ENCODE measurements around the gene NGDN.

The NGDN gene

GRCh38 chr14:23469906-23470403 lies 452 bp downstream of the NGDN start:
- H3K4me3 ChIP-seq, result peak overlapping the region; percentile 80
- H3K9me3 ChIP-seq, result 0 out of 2 replicates have a peak, but pooled peaks cover 5% of the 10 kb centered on the region
- in situ Hi-C loops (cut with MboI; ENCODE audit: low sequenced_read_pairs), result no loop called here
- no peaks in the 10 kb centered on the region for H3K27me3 ChIP-seq (ENCODE audit: low read depth)
- no peak for DNase-seq (ENCODE audit: low spot score in 2 of 2)
- H3K36me3 ChIP-seq (replicated peaks), result peaks cover 35% of the 10 kb centered on the region
- H3K4me1 ChIP-seq, result peaks cover 4% of the 10 kb centered on the region; the same call in 1 of the 2 replicates

GRCh38 chr14:23470947-23471346 lies 1.4 kb downstream of the NGDN start:
- no peaks in the 10 kb centered on the region for H3K27me3 ChIP-seq (ENCODE audit: low read depth)
- no peak overlapping the region for H3K4me3 ChIP-seq
- 0 out of 2 replicates have a peak, but pooled peaks cover 5% of the 10 kb centered on the region for H3K9me3 ChIP-seq
- no peak for DNase-seq (ENCODE audit: low spot score in 2 of 2)
- peaks cover 4% of the 10 kb centered on the region; the same call in 1 of the 2 replicates for H3K4me1 ChIP-seq
- in situ Hi-C loops (cut with MboI; ENCODE audit: low sequenced_read_pairs), result no loop called here
- H3K36me3 ChIP-seq (replicated peaks), result peaks cover 45% of the 10 kb centered on the region

- in situ Hi-C loops (cut with MboI; ENCODE audit: low sequenced_read_pairs), result no loop called here
- no peak overlapping the region for H3K4me3 ChIP-seq
- H3K36me3 ChIP-seq (replicated peaks), result peaks cover 58% of the 10 kb centered on the region
- no peaks in the 10 kb centered on the region for H3K9me3 ChIP-seq
- DNase-seq (ENCODE audit: low spot score in 2 of 2), result peak; percentile 43 to 73
- H3K4me1 ChIP-seq, result no peaks in the 10 kb centered on the region
- H3K27me3 ChIP-seq (ENCODE audit: low read depth), result no peaks in the 10 kb centered on the region
Measured at GRCh38 chr14:23478109-23478759, 8.7 kb downstream of the NGDN start.

GRCh38 chr14:23481362-23481970 lies 12.0 kb downstream of the NGDN start:
- peaks cover 33% of the 10 kb centered on the region for H3K36me3 ChIP-seq (replicated peaks)
- in situ Hi-C loops (cut with MboI; ENCODE audit: low sequenced_read_pairs), result loop anchor here (5.0 kb wide), 1 partner anchor 81 kb away; no protein-coding TSS in a partner anchor
- no peaks in the 10 kb centered on the region for H3K4me1 ChIP-seq
- no peaks in the 10 kb centered on the region for H3K9me3 ChIP-seq
- H3K27me3 ChIP-seq (ENCODE audit: low read depth), result no peaks in the 10 kb centered on the region
- DNase-seq (ENCODE audit: low spot score in 2 of 2), result peak in 1 of 2 experiments; percentile 29
- no peak overlapping the region for H3K4me3 ChIP-seq

GRCh38 chr14:23481979-23482822 lies 12.7 kb downstream of the NGDN start:
- DNase-seq (ENCODE audit: low spot score in 2 of 2), result no peak
- in situ Hi-C loops (cut with MboI; ENCODE audit: low sequenced_read_pairs), result loop anchor here (5.0 kb wide), 1 partner anchor 80 kb away; no protein-coding TSS in a partner anchor
- H3K9me3 ChIP-seq, result no peaks in the 10 kb centered on the region
- H3K27me3 ChIP-seq (ENCODE audit: low read depth), result no peaks in the 10 kb centered on the region
- H3K36me3 ChIP-seq (replicated peaks), result peaks cover 27% of the 10 kb centered on the region
- H3K4me3 ChIP-seq, result no peak overlapping the region
- H3K4me1 ChIP-seq, result no peaks in the 10 kb centered on the region

GRCh38 chr14:23482823-23483148 lies 13.3 kb downstream of the NGDN start:
- H3K36me3 ChIP-seq (replicated peaks), result peaks cover 22% of the 10 kb centered on the region
- H3K27me3 ChIP-seq (ENCODE audit: low read depth), result no peaks in the 10 kb centered on the region
- in situ Hi-C loops (cut with MboI; ENCODE audit: low sequenced_read_pairs), result loop anchor here (5.0 kb wide), 1 partner anchor 80 kb away; no protein-coding TSS in a partner anchor
- H3K4me1 ChIP-seq, result no peaks in the 10 kb centered on the region
- no peak overlapping the region for H3K4me3 ChIP-seq
- no peaks in the 10 kb centered on the region for H3K9me3 ChIP-seq
- no peak for DNase-seq (ENCODE audit: low spot score in 2 of 2)

- H3K27me3 ChIP-seq (ENCODE audit: low read depth), result no peaks in the 10 kb centered on the region
- H3K4me1 ChIP-seq, result no peaks in the 10 kb centered on the region
- H3K36me3 ChIP-seq (replicated peaks), result peaks cover 16% of the 10 kb centered on the region
- no peak overlapping the region for H3K4me3 ChIP-seq
- peak; percentile 32 to 62 for DNase-seq (ENCODE audit: low spot score in 2 of 2)
- in situ Hi-C loops (cut with MboI; ENCODE audit: low sequenced_read_pairs), result loop anchor here (5.0 kb wide), 1 partner anchor 79 kb away; no protein-coding TSS in a partner anchor
- H3K9me3 ChIP-seq, result no peaks in the 10 kb centered on the region
Measured at GRCh38 chr14:23483236-23483854, 13.8 kb downstream of the NGDN start.

GRCh38 chr14:23485326-23485725 lies 15.8 kb downstream of the NGDN start:
- H3K4me1 ChIP-seq, result no peaks in the 10 kb centered on the region
- H3K27me3 ChIP-seq (ENCODE audit: low read depth), result no peaks in the 10 kb centered on the region
- in situ Hi-C loops (cut with MboI; ENCODE audit: low sequenced_read_pairs), result no loop called here
- peaks cover 9% of the 10 kb centered on the region; the same call in 1 of the 2 replicates for H3K36me3 ChIP-seq (replicated peaks)
- no peak for DNase-seq (ENCODE audit: low spot score in 2 of 2)
- no peak overlapping the region for H3K4me3 ChIP-seq
- H3K9me3 ChIP-seq, result no peaks in the 10 kb centered on the region

- in situ Hi-C loops (cut with MboI; ENCODE audit: low sequenced_read_pairs), result no loop called here
- Histone ChIP-seq H3K36me3 (replicated peaks) (peaks cover 9% of the 10 kb centered on the region; the same call in 1 of the 2 replicates), H3K4me1 (no peaks in the 10 kb centered on the region), H3K9me3 (no peaks in the 10 kb centered on the region), H3K4me3 (no peak overlapping the region), H3K27me3 (ENCODE audit: low read depth) (no peaks in the 10 kb centered on the region)
- no peak for DNase-seq (ENCODE audit: low spot score in 2 of 2)
Measured at GRCh38 chr14:23486036-23486435, 16.5 kb downstream of the NGDN start.

- no peak for DNase-seq (ENCODE audit: low spot score in 2 of 2)
- in situ Hi-C loops (cut with MboI; ENCODE audit: low sequenced_read_pairs), result no loop called here
Measured at GRCh38 chr14:23487216-23487615, 17.7 kb downstream of the NGDN start.

GRCh38 chr14:23492618-23493272 lies 23.2 kb downstream of the NGDN start:
- DNase-seq (ENCODE audit: low spot score in 2 of 2), result no peak
- H3K4me1 ChIP-seq, result peaks cover 14% of the 10 kb centered on the region
- H3K4me3 ChIP-seq, result no peak overlapping the region
- in situ Hi-C loops (cut with MboI; ENCODE audit: low sequenced_read_pairs), result no loop called here
- H3K9me3 ChIP-seq, result no peaks in the 10 kb centered on the region
- no peaks in the 10 kb centered on the region for H3K36me3 ChIP-seq (replicated peaks)
- H3K27me3 ChIP-seq (ENCODE audit: low read depth), result no peaks in the 10 kb centered on the region

More at GRCh38 chr14:23487216-23487615, 17.7 kb downstream of the NGDN start:
- Histone ChIP-seq H3K27me3 (ENCODE audit: low read depth) (no peaks in the 10 kb centered on the region), H3K4me1 (no peaks in the 10 kb centered on the region), H3K36me3 (replicated peaks) (peaks cover 4% of the 10 kb centered on the region; the same call in 1 of the 2 replicates), H3K9me3 (no peaks in the 10 kb centered on the region), H3K4me3 (no peak overlapping the region)

- no peaks in the 10 kb centered on the region for H3K9me3 ChIP-seq
- no peaks in the 10 kb centered on the region for H3K36me3 ChIP-seq (replicated peaks)
- H3K4me1 ChIP-seq, result peaks cover 14% of the 10 kb centered on the region
- DNase-seq (ENCODE audit: low spot score in 2 of 2), result no peak
- no peak overlapping the region for H3K4me3 ChIP-seq
- in situ Hi-C loops (cut with MboI; ENCODE audit: low sequenced_read_pairs), result no loop called here
- no peaks in the 10 kb centered on the region for H3K27me3 ChIP-seq (ENCODE audit: low read depth)
Measured at GRCh38 chr14:23494223-23494622, 24.7 kb downstream of the NGDN start.

GRCh38 chr14:23512156-23512555 lies 42.7 kb downstream of the NGDN start:
- Histone ChIP-seq H3K36me3 (replicated peaks) (no peaks in the 10 kb centered on the region), H3K4me1 (no peaks in the 10 kb centered on the region), H3K27me3 (ENCODE audit: low read depth) (no peaks in the 10 kb centered on the region), H3K4me3 (no peak overlapping the region), H3K9me3 (no peaks in the 10 kb centered on the region)
- in situ Hi-C loops (cut with MboI; ENCODE audit: low sequenced_read_pairs), result no loop called here
- DNase-seq (ENCODE audit: low spot score in 2 of 2), result no peak
